ENCODE measurements around the gene UEVLD. TPM values are rescaled to one million over a fixed set of nuclear protein-coding genes. Genes with fewer than 3 reads are reported as not detected.

Gene UEVLD
- total and polyA plus RNA-seq, 9 of the 15 experiments (the other 6 are each of a cell fraction or from before 2014, with no cell fraction given) = 4.7 to 12.6 (median 7.4) TPM

DNA sequence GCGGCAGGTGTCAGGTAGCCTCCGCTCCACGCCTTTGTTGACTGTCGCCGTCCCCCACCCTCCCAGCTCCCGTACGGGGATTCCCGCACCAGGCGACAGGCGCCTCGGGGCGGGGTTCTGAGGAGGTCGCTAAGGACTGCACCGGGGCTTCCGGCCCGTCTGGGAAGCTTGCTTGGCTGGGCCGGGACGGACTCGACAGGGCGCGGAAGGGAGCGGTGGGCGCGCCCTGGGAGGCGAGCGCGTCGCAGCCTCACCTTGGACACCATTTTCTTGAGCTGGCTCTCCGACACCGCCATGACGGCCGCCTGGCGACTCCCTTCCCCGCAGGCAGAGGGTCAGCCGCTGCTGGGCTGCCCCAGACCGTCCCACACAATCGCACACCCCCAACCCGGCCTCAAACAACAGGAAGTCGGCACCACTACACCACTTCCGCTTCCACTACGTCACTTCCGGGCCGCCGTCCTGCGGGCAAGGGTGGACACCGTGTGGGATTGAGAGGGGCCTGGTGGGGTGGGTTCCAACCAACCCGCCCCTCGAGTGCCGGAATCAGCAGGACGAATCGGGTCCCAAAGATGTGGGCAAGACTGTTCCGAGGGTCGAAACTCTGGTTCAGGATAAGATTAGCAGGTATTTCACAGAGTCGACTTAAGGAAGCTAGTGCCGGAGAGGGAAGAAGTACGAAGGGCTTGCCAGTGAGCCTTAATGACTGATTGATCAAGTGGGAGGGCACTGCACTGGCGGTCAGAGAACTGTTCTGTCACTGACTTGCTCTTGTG, 61.8 kb downstream of the UEVLD start, which contains the start of gene TSG101 (continued):
- peak; percentile 81; the same call in 1 of the 2 replicates for TF ChIP-seq FOXP4 (CRISPR knock-in tag; IDR thresholded peaks at IDR 0.05; ENCODE audit: borderline replicate concordance)
- peak; percentile 46 for TF ChIP-seq HNRNPLL (IDR thresholded peaks at IDR 0.05; ENCODE audit: low read depth, low read length, poor library complexity, severe bottlenecking)
- TF ChIP-seq TBP (optimal IDR thresholded peaks at IDR 0.05; ENCODE audit: low read depth, low read length) = peak; percentile 73
- TF ChIP-seq ELF1 (tag; IDR thresholded peaks at IDR 0.05) = peak; percentile 98
- no peak for TF ChIP-seq HLTF (IDR thresholded peaks at IDR 0.05)
- peak; percentile 97 for TF ChIP-seq PHF8 (IDR thresholded peaks at IDR 0.05; ENCODE audit: borderline replicate concordance, low read length)
- TF ChIP-seq SMARCE1 (IDR thresholded peaks at IDR 0.05) = 0 out of 2 replicates have a peak, but pooled peaks have one; percentile 25
- no peak for TF ChIP-seq HDGF (IDR thresholded peaks at IDR 0.05)
- TF ChIP-seq SAP30 (IDR thresholded peaks at IDR 0.05; ENCODE audit: borderline replicate concordance, insufficient read depth, low read depth, low read length, poor library complexity, severe bottlenecking) = peak; percentile 86
- TF ChIP-seq U2AF1 (optimal IDR thresholded peaks at IDR 0.05; ENCODE audit: low read depth, low read length) = peak; percentile 54
- no peak for TF ChIP-seq ZNF561 (CRISPR knock-in tag; conservative IDR thresholded peaks at IDR 0.05)
- peak; percentile 66 for TF ChIP-seq HDAC2 (IDR thresholded peaks at IDR 0.05)
- no peak for TF ChIP-seq ZC3H11A (IDR thresholded peaks at IDR 0.05; ENCODE audit: low read depth, low read length)
- no peak for TF ChIP-seq BDP1 (IDR thresholded peaks at IDR 0.05; ENCODE audit: insufficient read depth, insufficient read length)
- TF ChIP-seq NBN (IDR thresholded peaks at IDR 0.05; ENCODE audit: low read depth) = peak; percentile 74
- no peak for TF ChIP-seq JUNB (CRISPR knock-in tag; conservative IDR thresholded peaks at IDR 0.05)
- TF ChIP-seq POLR2A (conservative IDR thresholded peaks at IDR 0.05) = peak; percentile 98
- no peak for TF ChIP-seq ZNF764 (CRISPR knock-in tag; IDR thresholded peaks at IDR 0.05; ENCODE audit: low read depth)
- no peak for TF ChIP-seq ZNF140 (CRISPR knock-in tag; IDR thresholded peaks at IDR 0.05)
- TF ChIP-seq RNF2 (IDR thresholded peaks at IDR 0.05) = 0 out of 2 replicates have a peak, but pooled peaks have one; percentile 12
- TF ChIP-seq RCOR1 (IDR thresholded peaks at IDR 0.05; ENCODE audit: borderline replicate concordance in 1 of 2, low read depth in 2 of 2, low read length in 2 of 2) = 0 out of 4 replicates have a peak, but pooled peaks of 1 of the 2 experiments have one; percentile 3
- no peak for TF ChIP-seq ZNF586 (CRISPR knock-in tag; conservative IDR thresholded peaks at IDR 0.05)
- TF ChIP-seq KAT2B (IDR thresholded peaks at IDR 0.05; ENCODE audit: low read depth, low read length) = no peak
- peak; percentile 78 for TF ChIP-seq HDAC8 (tag; IDR thresholded peaks at IDR 0.05)
- no peak for TF ChIP-seq ZNF143 (CRISPR knock-in tag; IDR thresholded peaks at IDR 0.05)
- TF ChIP-seq ZNF133 (CRISPR knock-in tag; IDR thresholded peaks at IDR 0.05) = no peak
- TF ChIP-seq CCNT2 (IDR thresholded peaks at IDR 0.05; ENCODE audit: borderline replicate concordance, extremely low read depth, insufficient read length, low read depth, low read length) = peak; percentile 61
- no peak for TF ChIP-seq NFXL1 (CRISPR knock-in tag; IDR thresholded peaks at IDR 0.05)
- TF ChIP-seq BRF1 (IDR thresholded peaks at IDR 0.05; ENCODE audit: borderline replicate concordance, extremely low read depth, insufficient read length) = no peak
- TF ChIP-seq TAF1 (IDR thresholded peaks at IDR 0.05; ENCODE audit: control insufficient read depth, extremely low read depth, insufficient read depth, low read length, severe bottlenecking) = peak; percentile 92
